ENCODE data around the gene LY6G6D.

The LY6G6D gene

GRCh38 chr6:31711233-31711632 lies 3.9 kb upstream of the LY6G6D start:
- Histone ChIP-seq H3K4me3 (ENCODE audit: low read depth in 1 of 2, low read length in 2 of 2) (no peak overlapping the region), H3K4me1 (ENCODE audit: insufficient read depth, low read length) (peaks cover 9% of the 10 kb centered on the region), H3K36me3 (ENCODE audit: insufficient read depth, low read length) (no peaks in the 10 kb centered on the region), H3K27me3 (ENCODE audit: control insufficient read depth in 1 of 2, insufficient read depth in 2 of 2, low read length in 2 of 2) (no peaks in the 10 kb centered on the region), H3K9me3 (ENCODE audit: low read length) (no peaks in the 10 kb centered on the region), H3K9ac (ENCODE audit: low read length) (no peak overlapping the region), H3K27ac (ENCODE audit: low read depth, low read length) (no peak overlapping the region)

- H3K36me3 ChIP-seq (ENCODE audit: insufficient read depth, low read length), result no peaks in the 10 kb centered on the region
- H3K4me3 ChIP-seq (ENCODE audit: low read depth in 1 of 2, low read length in 2 of 2), result no peak overlapping the region
- no peak overlapping the region for H3K9ac ChIP-seq (ENCODE audit: low read length)
- no peak overlapping the region for H3K27ac ChIP-seq (ENCODE audit: low read depth, low read length)
- H3K27me3 ChIP-seq (ENCODE audit: control insufficient read depth in 1 of 2, insufficient read depth in 2 of 2, low read length in 2 of 2), result no peaks in the 10 kb centered on the region
- H3K9me3 ChIP-seq (ENCODE audit: low read length), result no peaks in the 10 kb centered on the region
- peaks cover 9% of the 10 kb centered on the region for H3K4me1 ChIP-seq (ENCODE audit: insufficient read depth, low read length)
These were observed 2.9 kb upstream of the LY6G6D start for GRCh38 chr6:31712296-31712695.

- no peaks in the 10 kb centered on the region for H3K9me3 ChIP-seq (ENCODE audit: low read length)
- no peaks in the 10 kb centered on the region for H3K36me3 ChIP-seq (ENCODE audit: insufficient read depth, low read length)
- H3K4me3 ChIP-seq (ENCODE audit: low read depth in 1 of 2, low read length in 2 of 2), result no peak overlapping the region
- H3K9ac ChIP-seq (ENCODE audit: low read length), result no peak overlapping the region
- no peaks in the 10 kb centered on the region for H3K27me3 ChIP-seq (ENCODE audit: control insufficient read depth in 1 of 2, insufficient read depth in 2 of 2, low read length in 2 of 2)
- H3K27ac ChIP-seq (ENCODE audit: low read depth, low read length), result no peak overlapping the region
- peaks cover 9% of the 10 kb centered on the region for H3K4me1 ChIP-seq (ENCODE audit: insufficient read depth, low read length)
These were observed 1.7 kb upstream of the LY6G6D start for GRCh38 chr6:31713465-31713864.

GRCh38 chr6:31713991-31714684 lies 1.0 kb upstream of the LY6G6D start:
- peaks cover 9% of the 10 kb centered on the region for H3K4me1 ChIP-seq (ENCODE audit: insufficient read depth, low read length)
- no peaks in the 10 kb centered on the region for H3K36me3 ChIP-seq (ENCODE audit: insufficient read depth, low read length)
- no peak overlapping the region for H3K4me3 ChIP-seq (ENCODE audit: low read depth in 1 of 2, low read length in 2 of 2)
- H3K27ac ChIP-seq (ENCODE audit: low read depth, low read length), result no peak overlapping the region
- H3K9me3 ChIP-seq (ENCODE audit: low read length), result no peaks in the 10 kb centered on the region
- H3K9ac ChIP-seq (ENCODE audit: low read length), result no peak overlapping the region
- no peaks in the 10 kb centered on the region for H3K27me3 ChIP-seq (ENCODE audit: control insufficient read depth in 1 of 2, insufficient read depth in 2 of 2, low read length in 2 of 2)

- H3K27ac ChIP-seq (ENCODE audit: low read depth, low read length), result no peak overlapping the region
- H3K4me1 ChIP-seq (ENCODE audit: insufficient read depth, low read length), result peaks cover 9% of the 10 kb centered on the region
- no peak overlapping the region for H3K9ac ChIP-seq (ENCODE audit: low read length)
- no peaks in the 10 kb centered on the region for H3K36me3 ChIP-seq (ENCODE audit: insufficient read depth, low read length)
- H3K4me3 ChIP-seq (ENCODE audit: low read depth in 1 of 2, low read length in 2 of 2), result no peak overlapping the region
- H3K27me3 ChIP-seq (ENCODE audit: control insufficient read depth in 1 of 2, insufficient read depth in 2 of 2, low read length in 2 of 2), result no peaks in the 10 kb centered on the region
- H3K9me3 ChIP-seq (ENCODE audit: low read length), result no peaks in the 10 kb centered on the region
These were observed 2.5 kb downstream of the LY6G6D start for GRCh38 chr6:31717499-31718222.

GRCh38 chr6:31718265-31718664 lies 3.1 kb downstream of the LY6G6D start:
- Histone ChIP-seq H3K9me3 (ENCODE audit: low read length) (no peaks in the 10 kb centered on the region), H3K4me3 (ENCODE audit: low read depth in 1 of 2, low read length in 2 of 2) (no peak overlapping the region), H3K4me1 (ENCODE audit: insufficient read depth, low read length) (peaks cover 9% of the 10 kb centered on the region), H3K36me3 (ENCODE audit: insufficient read depth, low read length) (no peaks in the 10 kb centered on the region), H3K9ac (ENCODE audit: low read length) (no peak overlapping the region), H3K27ac (ENCODE audit: low read depth, low read length) (no peak overlapping the region), H3K27me3 (ENCODE audit: control insufficient read depth in 1 of 2, insufficient read depth in 2 of 2, low read length in 2 of 2) (no peaks in the 10 kb centered on the region)

- H3K27ac ChIP-seq (ENCODE audit: low read depth, low read length), result no peak overlapping the region
- no peaks in the 10 kb centered on the region for H3K9me3 ChIP-seq (ENCODE audit: low read length)
- no peak overlapping the region for H3K4me3 ChIP-seq (ENCODE audit: low read depth in 1 of 2, low read length in 2 of 2)
- H3K9ac ChIP-seq (ENCODE audit: low read length), result no peak overlapping the region
- H3K36me3 ChIP-seq (ENCODE audit: insufficient read depth, low read length), result no peaks in the 10 kb centered on the region
- H3K27me3 ChIP-seq (ENCODE audit: control insufficient read depth in 1 of 2, insufficient read depth in 2 of 2, low read length in 2 of 2), result no peaks in the 10 kb centered on the region
- peaks cover 9% of the 10 kb centered on the region for H3K4me1 ChIP-seq (ENCODE audit: insufficient read depth, low read length)
These were observed 3.9 kb downstream of the LY6G6D start for GRCh38 chr6:31719001-31719400.

- Histone ChIP-seq H3K27me3 (ENCODE audit: control insufficient read depth in 1 of 2, insufficient read depth in 2 of 2, low read length in 2 of 2) (no peaks in the 10 kb centered on the region), H3K27ac (ENCODE audit: low read depth, low read length) (no peak overlapping the region), H3K36me3 (ENCODE audit: insufficient read depth, low read length) (no peaks in the 10 kb centered on the region), H3K9ac (ENCODE audit: low read length) (no peak overlapping the region), H3K4me3 (ENCODE audit: low read depth in 1 of 2, low read length in 2 of 2) (no peak overlapping the region), H3K9me3 (ENCODE audit: low read length) (no peaks in the 10 kb centered on the region), H3K4me1 (ENCODE audit: insufficient read depth, low read length) (peaks cover 4% of the 10 kb centered on the region)
These were observed 5.1 kb downstream of the LY6G6D start for GRCh38 chr6:31720196-31720770.

GRCh38 chr6:31721351-31722020 lies 6.3 kb downstream of the LY6G6D start, which contains the start of gene LY6G6C:
Gene LY6G6C (minus strand): TSS chr6:31721746. CDS start chr6:31721679, 67 bp downstream.
- no peak within 1 kb of the TSS for H3K4me3 ChIP-seq (ENCODE audit: low read depth in 1 of 2, low read length in 2 of 2)
- H3K9me3 ChIP-seq (ENCODE audit: low read length), result no peaks in the 10 kb centered on the region
- peaks cover 7% of the 10 kb centered on the region for H3K36me3 ChIP-seq (ENCODE audit: insufficient read depth, low read length)
- no peaks in the 10 kb centered on the region for H3K4me1 ChIP-seq (ENCODE audit: insufficient read depth, low read length)
- no peaks in the 10 kb centered on the region for H3K27me3 ChIP-seq (ENCODE audit: control insufficient read depth in 1 of 2, insufficient read depth in 2 of 2, low read length in 2 of 2)
- H3K27ac ChIP-seq (ENCODE audit: low read depth, low read length), result no peak within 1 kb of the TSS
- H3K9ac ChIP-seq (ENCODE audit: low read length), result no peak within 1 kb of the TSS

GRCh38 chr6:31722173-31722572 lies 7.0 kb downstream of the LY6G6D start:
- Histone ChIP-seq H3K27me3 (ENCODE audit: control insufficient read depth in 1 of 2, insufficient read depth in 2 of 2, low read length in 2 of 2) (no peaks in the 10 kb centered on the region), H3K9ac (ENCODE audit: low read length) (no peak overlapping the region)

GRCh38 chr6:31723245-31723979 lies 8.3 kb downstream of the LY6G6D start, which contains the start of gene MPIG6B:
Gene MPIG6B (plus strand): TSS chr6:31723373. CDS start chr6:31723384, 11 bp downstream.
- no peaks in the 10 kb centered on the region for H3K27me3 ChIP-seq (ENCODE audit: control insufficient read depth in 1 of 2, insufficient read depth in 2 of 2, low read length in 2 of 2)
- H3K4me1 ChIP-seq (ENCODE audit: insufficient read depth, low read length), result peaks cover 10% of the 10 kb centered on the region
- no peaks in the 10 kb centered on the region for H3K9me3 ChIP-seq (ENCODE audit: low read length)
- no peak within 1 kb of the TSS for H3K9ac ChIP-seq (ENCODE audit: low read length)
- no peak within 1 kb of the TSS for H3K4me3 ChIP-seq (ENCODE audit: low read depth in 1 of 2, low read length in 2 of 2)
- H3K36me3 ChIP-seq (ENCODE audit: insufficient read depth, low read length), result peaks cover 23% of the 10 kb centered on the region
- no peak within 1 kb of the TSS for H3K27ac ChIP-seq (ENCODE audit: low read depth, low read length)

More at GRCh38 chr6:31722173-31722572, 7.0 kb downstream of the LY6G6D start:
- Histone ChIP-seq H3K9me3 (ENCODE audit: low read length) (no peaks in the 10 kb centered on the region), H3K4me1 (ENCODE audit: insufficient read depth, low read length) (no peaks in the 10 kb centered on the region), H3K27ac (ENCODE audit: low read depth, low read length) (no peak overlapping the region), H3K36me3 (ENCODE audit: insufficient read depth, low read length) (peaks cover 14% of the 10 kb centered on the region), H3K4me3 (ENCODE audit: low read depth in 1 of 2, low read length in 2 of 2) (no peak overlapping the region)

All from muscle layer of colon (tissue), 2 donors.